Esophagus muscularis mucosa (tissue), 4 donors: Measurements from ENCODE around the gene GAS2L2. TPM values are rescaled to one million over a fixed set of nuclear protein-coding genes. Genes with fewer than 3 reads are reported as not detected.

Experiments used
- DNase-seq: peaks from one replicate; pipeline ENCODE4 v3.0.0-alpha.2; 2017; ENCODE audit errors: extremely low spot score
- H3K27ac ChIP-seq, 4 donors: fragments of 200-600 bp; sonication (generic); replicated peaks in 1 of 4; 1 replicate in 3 of 4; 2 replicates in 1 of 4; pipeline ENCODE4 v1.5.1; 2016 to 2019; ENCODE audit warnings: mild to moderate bottlenecking in 1 of 4
- H3K27me3 ChIP-seq, 4 donors: fragments of 200-600 bp; sonication (generic); one replicate each; pipeline versions ENCODE4 v1.5.1 to v1.6.0; 2016 to 2019
- H3K36me3 ChIP-seq, 4 donors: fragments of 200-600 bp; sonication (generic); one replicate each; pipeline ENCODE4 v1.5.1; 2016 to 2019
- H3K4me1 ChIP-seq, 4 donors: fragments of 200-600 bp; sonication (generic); one replicate each; pipeline ENCODE4 v1.5.1; 2016 to 2019
- H3K4me3 ChIP-seq, 4 donors: fragments of 200-600 bp; sonication (generic); 1 replicate in 2 of 4; 2 replicates in 2 of 4; pipeline ENCODE4 v1.5.1; 2016 to 2019; ENCODE audit warnings: mild to moderate bottlenecking in 4 of 4, moderate library complexity in 1 of 4
- H3K9me3 ChIP-seq, 4 donors: fragments of 200-600 bp; sonication (generic); 1 replicate in 3 of 4; 2 replicates in 1 of 4; pipeline ENCODE4 v1.5.1; 2016 to 2019
- CTCF ChIP-seq, 3 experiments: fragments of 200-600 bp in 2 of 3; fragments of 450-650 bp in 1 of 3; sonication (generic) in 2 of 3; IDR thresholded peaks; one replicate each; pipeline ENCODE4 v1.5.1; 2017 to 2019; ENCODE audit warnings: antibody characterized with exemption in 3 of 3, mild to moderate bottlenecking in 2 of 3, moderate library complexity in 1 of 3
- EP300 ChIP-seq: sonication (generic); formaldehyde crosslinking; IDR thresholded peaks from one replicate; pipeline ENCODE4 v1.6.1; 2017; ENCODE audit warnings: antibody characterized with exemption
- POLR2A ChIP-seq: fragments of 450-650 bp; IDR thresholded peaks from one replicate; pipeline ENCODE4 v1.6.1; 2017; ENCODE audit warnings: antibody characterized with exemption, moderate library complexity, mild to moderate bottlenecking, low read depth
- POLR2AphosphoS5 ChIP-seq, 2 donors: sonication (generic); formaldehyde crosslinking; IDR thresholded peaks; one replicate each; pipeline ENCODE4 v1.6.1; 2017; ENCODE audit warnings: antibody characterized with exemption in 2 of 2
- WGBS: methylation state at CpG from one replicate; pipeline ENCODE4 v1.1.5; 2018; 5-methylcytosine and 5-hydroxymethylcytosine counted together
- intact Hi-C: fragments of 100-400 bp; cut with DNase I; formaldehyde crosslinking; loops from one replicate; pipeline ENCODE4 v1.15.1; 2023
- total RNA-seq, 4 donors: library from RNA; depleted of rRNA; stranded (reverse); fragments of >200 nt; gene quantifications; one replicate each; pipeline versions ENCODE4 v1.1.0 to v1.2.1, GENCODE V29; 2016

The GAS2L2 gene
- total RNA-seq, 4 donors from 2014 or later: 0.42 to 0.80 (median 0.48) TPM

GRCh38 chr17:35764123-35764991 is 11.3 kb upstream of the GAS2L2 start:
- H3K4me3 ChIP-seq: peak overlapping the region; percentile 54 to 64 (median 56)
- no peaks in the 10 kb centered on the region for H3K36me3 ChIP-seq
- H3K4me1 ChIP-seq: peaks cover 10 to 46% (median 40%) of the 10 kb centered on the region in 4 donors
- TF ChIP-seq POLR2A: no peak
- peak; percentile 71 to 80 for TF ChIP-seq POLR2AphosphoS5 (IDR thresholded peaks at IDR 0.05)
- TF ChIP-seq CTCF (IDR thresholded peaks at IDR 0.05): peak; percentile 95 to 98 (median 96)
- H3K9me3 ChIP-seq: no peaks in the 10 kb centered on the region
- peak; percentile 95 for DNase-seq
- 11% methylated on average over 36 of the region's 75 CpGs for WGBS
- H3K27me3 ChIP-seq: no peaks in the 10 kb centered on the region
- H3K27ac ChIP-seq: peak overlapping the region; percentile 62 to 79 (median 66)
- intact Hi-C loops: loop anchor here (2.0 kb wide), 1 partner anchor 40 kb away; no protein-coding TSS in a partner anchor

GRCh38 chr17:35763767-35764122 is 10.7 kb upstream of the GAS2L2 start:
- Histone ChIP-seq H3K27ac (peak overlapping the region; percentile 62 to 79 (median 66)), H3K4me3 (peak overlapping the region; percentile 54 to 64 (median 56)), H3K27me3 (no peaks in the 10 kb centered on the region), H3K9me3 (no peaks in the 10 kb centered on the region), H3K4me1 (peaks cover 10 to 46% (median 40%) of the 10 kb centered on the region in 4 donors), H3K36me3 (no peaks in the 10 kb centered on the region)
- intact Hi-C loops: loop anchor here (2.0 kb wide), 1 partner anchor 41 kb away; no protein-coding TSS in a partner anchor
- no peak for TF ChIP-seq CTCF (IDR thresholded peaks at IDR 0.05)
- TF ChIP-seq POLR2A: no peak
- no peak for TF ChIP-seq EP300
- TF ChIP-seq POLR2AphosphoS5 (IDR thresholded peaks at IDR 0.05): no peak
- WGBS: 34% methylated on average over 17 of the region's 17 CpGs
- DNase-seq: no peak

GRCh38 chr17:35761601-35762000 is 8.6 kb upstream of the GAS2L2 start:
- Histone ChIP-seq H3K9me3 (no peaks in the 10 kb centered on the region), H3K4me1 (peaks cover 10 to 30% (median 27%) of the 10 kb centered on the region in 4 donors), H3K36me3 (no peaks in the 10 kb centered on the region), H3K27ac (no peak overlapping the region), H3K27me3 (no peaks in the 10 kb centered on the region), H3K4me3 (no peak overlapping the region)
- intact Hi-C loops: no loop called here
- WGBS: 88% methylated on average over 5 of the region's 5 CpGs
- TF ChIP-seq EP300 (no peak), CTCF (IDR thresholded peaks at IDR 0.05) (no peak), POLR2A (no peak), POLR2AphosphoS5 (IDR thresholded peaks at IDR 0.05) (no peak)
- DNase-seq: no peak

GRCh38 chr17:35760587-35760986 is 7.5 kb upstream of the GAS2L2 start, which contains the start of gene C17orf50:
Gene C17orf50, plus strand, starts transcription at chr17:35760887. Its CDS starts 55 bp downstream, at chr17:35760942.
- intact Hi-C loops: no loop called here
- Histone ChIP-seq H3K27ac (no peak within 1 kb of the TSS), H3K36me3 (no peaks in the 10 kb centered on the region), H3K4me3 (no peak within 1 kb of the TSS), H3K27me3 (no peaks in the 10 kb centered on the region), H3K9me3 (no peaks in the 10 kb centered on the region), H3K4me1 (peaks cover 10 to 22% (median 21%) of the 10 kb centered on the region in 4 donors)
- 50% methylated on average over 1 of the region's 1 CpG for WGBS
- TF ChIP-seq CTCF (IDR thresholded peaks at IDR 0.05) (no peak), EP300 (no peak), POLR2A (no peak), POLR2AphosphoS5 (IDR thresholded peaks at IDR 0.05) (no peak)
- DNase-seq: no peak
